NCI-H2029 (cell line): ENCODE measurements around the gene ALDH1A3.
A peak's percentile ranks its signal among the peaks of the same experiment; 100 is the strongest.

ENCODE experiments used
- DNase-seq: peaks from one replicate; lab custom pipeline; 2025; lab: John Stamatoyannopoulos, UW

The ALDH1A3 gene

GRCh38 chr15:100902436-100903167 is 23.0 kb downstream of the ALDH1A3 start:
- DNase-seq = peak; percentile 65

- no peak for DNase-seq
These were observed 23.5 kb downstream of the ALDH1A3 start for GRCh38 chr15:100903168-100903554.

- no peak for DNase-seq
These were observed 26.2 kb downstream of the ALDH1A3 start for GRCh38 chr15:100905850-100906249.

GRCh38 chr15:100908466-100908865 is 28.8 kb downstream of the ALDH1A3 start:
- no peak for DNase-seq

- DNase-seq = no peak
These were observed 29.9 kb downstream of the ALDH1A3 start for GRCh38 chr15:100909565-100909964.

- DNase-seq = no peak
These were observed 30.6 kb downstream of the ALDH1A3 start for GRCh38 chr15:100909989-100910955.

- no peak for DNase-seq
These were observed 31.5 kb downstream of the ALDH1A3 start for GRCh38 chr15:100911086-100911485.

- no peak for DNase-seq
These were observed 34.3 kb downstream of the ALDH1A3 start for GRCh38 chr15:100913961-100914360.

GRCh38 chr15:100914876-100915275 is 35.2 kb downstream of the ALDH1A3 start:
- DNase-seq = no peak

- DNase-seq = no peak
These were observed 38.5 kb downstream of the ALDH1A3 start for GRCh38 chr15:100918034-100918689.

- DNase-seq = no peak
These were observed 39.3 kb downstream of the ALDH1A3 start, which contains the start of gene LRRK1 for GRCh38 chr15:100918690-100919480. LRRK1 (plus strand) TSS chr15:100919357; CDS start chr15:100924633, 5,276 bp downstream.

GRCh38 chr15:100919481-100920405 is 40.1 kb downstream of the ALDH1A3 start:
- DNase-seq = no peak

GRCh38 chr15:100920516-100921135 is 41.0 kb downstream of the ALDH1A3 start:
- DNase-seq = no peak

GRCh38 chr15:100922192-100923040 is 42.8 kb downstream of the ALDH1A3 start:
- no peak for DNase-seq

GRCh38 chr15:100923076-100923475 is 43.4 kb downstream of the ALDH1A3 start:
- DNase-seq = no peak

- DNase-seq = no peak
These were observed 44.3 kb downstream of the ALDH1A3 start for GRCh38 chr15:100923902-100924301.

GRCh38 chr15:100924436-100924835 is 44.8 kb downstream of the ALDH1A3 start:
- no peak for DNase-seq

- no peak for DNase-seq
These were observed 45.8 kb downstream of the ALDH1A3 start for GRCh38 chr15:100925480-100925879.

GRCh38 chr15:100926258-100926657 is 46.6 kb downstream of the ALDH1A3 start:
- no peak for DNase-seq
